Astrocyte of the cerebellum (primary cell): ENCODE measurements around the gene FBXL4.
A peak's percentile ranks its signal among the peaks of the same experiment; 100 is the strongest.

ENCODE experiments used
- DNase-seq: peaks from one replicate; pipeline ENCODE4 v3.0.0-alpha.2; 2011; ENCODE audit warnings: low read depth
- H3K4me3 ChIP-seq: 2 replicates; pipeline ENCODE4 v1.5.1; 2011; ENCODE audit warnings: mild to moderate bottlenecking, low read depth, low read length, moderate library complexity
- CTCF ChIP-seq: IDR thresholded peaks from 2 replicates; pipeline ENCODE4 v1.5.1; 2012; ENCODE audit warnings: low read length, low read depth, moderate library complexity, mild to moderate bottlenecking; ENCODE audit errors: missing control alignments
- in situ Hi-C: cut with HindIII; loops from 2 replicates; pipeline ENCODE4 v1.10.0; 2017; ENCODE audit warnings: low sequenced_read_pairs

The FBXL4 gene

GRCh38 chr6:98825600-98826230 lies 122.0 kb downstream of the FBXL4 start:
- no peak overlapping the region for H3K4me3 ChIP-seq
- TF ChIP-seq CTCF = no peak
- in situ Hi-C loops = no loop called here
- DNase-seq = no peak

GRCh38 chr6:98824902-98825599 lies 122.7 kb downstream of the FBXL4 start:
- H3K4me3 ChIP-seq = peak overlapping the region; percentile 47

GRCh38 chr6:98824162-98824901 lies 123.4 kb downstream of the FBXL4 start:
- peak overlapping the region; percentile 47 for H3K4me3 ChIP-seq
- no peak for DNase-seq
- in situ Hi-C loops = no loop called here
- no peak for TF ChIP-seq CTCF

More at GRCh38 chr6:98824902-98825599, 122.7 kb downstream of the FBXL4 start:
- in situ Hi-C loops = no loop called here
- DNase-seq = no peak
- no peak for TF ChIP-seq CTCF

GRCh38 chr6:98823428-98824161 lies 124.2 kb downstream of the FBXL4 start:
- no peak for DNase-seq
- H3K4me3 ChIP-seq = peak overlapping the region; percentile 47
- no peak for TF ChIP-seq CTCF
- in situ Hi-C loops = no loop called here

- no peak for DNase-seq
- TF ChIP-seq CTCF = no peak
- in situ Hi-C loops = no loop called here
- no peak overlapping the region for H3K4me3 ChIP-seq
Measured at GRCh38 chr6:98821756-98822405, 125.9 kb downstream of the FBXL4 start.
